Measurements from ENCODE around the gene VNN1.

DNA sequence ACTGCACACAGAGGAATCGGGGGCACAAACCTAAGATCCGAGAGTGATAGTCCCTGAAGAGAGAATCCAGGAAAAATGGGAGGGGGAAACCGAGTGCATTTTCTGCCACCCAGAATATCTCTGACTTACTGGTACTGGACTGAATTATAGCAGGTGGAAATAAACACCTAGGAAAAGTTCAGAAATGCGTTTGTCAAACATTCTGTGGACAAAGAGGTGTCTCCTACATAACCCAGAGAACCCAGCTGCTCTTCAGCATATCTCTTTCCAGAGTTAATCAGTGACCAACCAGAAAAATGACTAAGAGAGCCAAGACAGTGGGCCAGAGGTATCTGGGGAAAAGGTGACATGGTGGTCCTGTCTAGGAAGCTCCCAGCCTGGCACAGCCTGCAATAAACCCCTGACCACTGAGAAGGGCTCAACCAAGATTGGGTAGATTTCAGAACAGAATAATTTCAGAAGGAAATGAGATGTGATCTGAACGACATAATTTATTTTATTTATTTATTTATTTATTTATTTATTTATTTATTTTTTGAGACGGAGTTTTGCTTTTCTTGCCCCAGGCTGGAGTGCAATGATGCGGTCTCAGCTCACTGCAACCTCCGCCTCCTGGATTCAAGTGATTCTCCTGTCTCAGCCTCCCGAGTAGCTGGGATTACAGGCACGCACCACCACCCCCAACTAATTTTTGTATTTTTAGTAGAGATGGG, 6.0 kb upstream of the VNN1 start:
- TF ChIP-seq CTCF (conservative IDR thresholded peaks at IDR 0.05), result no peak
- TF ChIP-seq ZFX (IDR thresholded peaks at IDR 0.05), result no peak

All from C4-2B (cell line).